ENCODE results near the gene PLK1. TPM values are rescaled to one million over a fixed set of nuclear protein-coding genes. Genes with fewer than 3 reads are reported as not detected.
A peak's percentile ranks its signal among the peaks of the same experiment; 100 is the strongest.

Gene PLK1
- total and polyA plus RNA-seq, 2 of the 13 experiments (the other 11 are each of a cell fraction or from before 2014, with no cell fraction given), result 71.5 to 76.3 TPM

DNA sequence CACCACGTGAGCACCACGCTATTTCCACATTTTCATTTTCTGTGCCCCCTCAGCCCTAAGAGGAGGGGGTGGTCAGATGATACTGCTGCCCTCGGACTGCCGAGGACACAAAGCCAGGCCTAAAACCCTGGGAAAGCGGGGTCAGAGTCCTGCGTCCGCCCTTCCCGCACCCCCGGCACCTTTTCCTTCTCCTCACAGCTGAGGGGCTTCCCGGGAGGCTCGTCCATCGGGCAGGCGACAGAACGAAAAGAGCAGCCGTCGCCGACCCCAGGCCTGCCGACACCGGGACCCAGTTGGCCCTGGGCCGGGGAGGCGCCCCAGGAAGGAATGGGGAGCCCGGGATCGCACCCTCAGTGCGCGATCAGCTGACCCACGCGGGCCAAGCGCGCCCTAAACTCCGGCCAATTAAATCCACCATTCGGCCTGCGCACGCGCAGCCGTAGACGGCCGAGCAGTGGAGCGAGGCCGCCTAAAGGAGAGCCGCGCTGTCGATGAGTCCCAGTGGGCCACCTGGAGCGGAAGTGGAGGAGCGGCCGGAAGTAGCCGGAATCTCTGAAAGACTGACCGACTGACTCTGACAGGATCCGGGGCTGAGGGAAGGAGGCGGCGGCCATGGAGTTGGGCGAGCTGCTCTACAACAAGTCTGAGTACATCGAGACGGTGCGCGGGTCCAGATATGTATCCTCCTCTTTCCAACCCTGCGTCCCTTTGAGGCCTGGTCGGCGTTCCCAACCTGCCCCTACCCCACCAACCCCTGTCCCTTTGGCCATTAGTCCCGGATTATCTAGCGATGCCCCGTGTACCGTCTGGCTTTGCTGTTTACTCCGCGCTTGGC is 37.5 kb upstream of the PLK1 start, which contains the start of the genes DCTN5 and PALB2 (continued):
- TF ChIP-seq, protein P1, sequence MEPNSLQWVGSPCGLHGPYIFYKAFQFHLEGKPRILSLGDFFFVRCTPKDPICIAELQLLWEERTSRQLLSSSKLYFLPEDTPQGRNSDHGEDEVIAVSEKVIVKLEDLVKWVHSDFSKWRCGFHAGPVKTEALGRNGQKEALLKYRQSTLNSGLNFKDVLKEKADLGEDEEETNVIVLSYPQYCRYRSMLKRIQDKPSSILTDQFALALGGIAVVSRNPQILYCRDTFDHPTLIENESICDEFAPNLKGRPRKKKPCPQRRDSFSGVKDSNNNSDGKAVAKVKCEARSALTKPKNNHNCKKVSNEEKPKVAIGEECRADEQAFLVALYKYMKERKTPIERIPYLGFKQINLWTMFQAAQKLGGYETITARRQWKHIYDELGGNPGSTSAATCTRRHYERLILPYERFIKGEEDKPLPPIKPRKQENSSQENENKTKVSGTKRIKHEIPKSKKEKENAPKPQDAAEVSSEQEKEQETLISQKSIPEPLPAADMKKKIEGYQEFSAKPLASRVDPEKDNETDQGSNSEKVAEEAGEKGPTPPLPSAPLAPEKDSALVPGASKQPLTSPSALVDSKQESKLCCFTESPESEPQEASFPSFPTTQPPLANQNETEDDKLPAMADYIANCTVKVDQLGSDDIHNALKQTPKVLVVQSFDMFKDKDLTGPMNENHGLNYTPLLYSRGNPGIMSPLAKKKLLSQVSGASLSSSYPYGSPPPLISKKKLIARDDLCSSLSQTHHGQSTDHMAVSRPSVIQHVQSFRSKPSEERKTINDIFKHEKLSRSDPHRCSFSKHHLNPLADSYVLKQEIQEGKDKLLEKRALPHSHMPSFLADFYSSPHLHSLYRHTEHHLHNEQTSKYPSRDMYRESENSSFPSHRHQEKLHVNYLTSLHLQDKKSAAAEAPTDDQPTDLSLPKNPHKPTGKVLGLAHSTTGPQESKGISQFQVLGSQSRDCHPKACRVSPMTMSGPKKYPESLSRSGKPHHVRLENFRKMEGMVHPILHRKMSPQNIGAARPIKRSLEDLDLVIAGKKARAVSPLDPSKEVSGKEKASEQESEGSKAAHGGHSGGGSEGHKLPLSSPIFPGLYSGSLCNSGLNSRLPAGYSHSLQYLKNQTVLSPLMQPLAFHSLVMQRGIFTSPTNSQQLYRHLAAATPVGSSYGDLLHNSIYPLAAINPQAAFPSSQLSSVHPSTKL (CRISPR knock-in tag; IDR thresholded peaks at IDR 0.05), result peak; percentile 70
- TF ChIP-seq CCAR2 (optimal IDR thresholded peaks at IDR 0.05; ENCODE audit: low read depth, low read length), result peak; percentile 34
- no peak for TF ChIP-seq ZNF530 (CRISPR knock-in tag; IDR thresholded peaks at IDR 0.05; ENCODE audit: low read depth)
- TF ChIP-seq, protein P2, sequence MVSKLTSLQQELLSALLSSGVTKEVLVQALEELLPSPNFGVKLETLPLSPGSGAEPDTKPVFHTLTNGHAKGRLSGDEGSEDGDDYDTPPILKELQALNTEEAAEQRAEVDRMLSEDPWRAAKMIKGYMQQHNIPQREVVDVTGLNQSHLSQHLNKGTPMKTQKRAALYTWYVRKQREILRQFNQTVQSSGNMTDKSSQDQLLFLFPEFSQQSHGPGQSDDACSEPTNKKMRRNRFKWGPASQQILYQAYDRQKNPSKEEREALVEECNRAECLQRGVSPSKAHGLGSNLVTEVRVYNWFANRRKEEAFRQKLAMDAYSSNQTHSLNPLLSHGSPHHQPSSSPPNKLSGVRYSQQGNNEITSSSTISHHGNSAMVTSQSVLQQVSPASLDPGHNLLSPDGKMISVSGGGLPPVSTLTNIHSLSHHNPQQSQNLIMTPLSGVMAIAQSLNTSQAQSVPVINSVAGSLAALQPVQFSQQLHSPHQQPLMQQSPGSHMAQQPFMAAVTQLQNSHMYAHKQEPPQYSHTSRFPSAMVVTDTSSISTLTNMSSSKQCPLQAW (CRISPR knock-in tag; IDR thresholded peaks at IDR 0.05), result peak; percentile 96
- peak; percentile 95 for TF ChIP-seq ZNF749 (CRISPR knock-in tag; IDR thresholded peaks at IDR 0.05; ENCODE audit: borderline replicate concordance)
- TF ChIP-seq ZNF335 (CRISPR knock-in tag; IDR thresholded peaks at IDR 0.05), result peak; percentile 89
- TF ChIP-seq, protein P3, sequence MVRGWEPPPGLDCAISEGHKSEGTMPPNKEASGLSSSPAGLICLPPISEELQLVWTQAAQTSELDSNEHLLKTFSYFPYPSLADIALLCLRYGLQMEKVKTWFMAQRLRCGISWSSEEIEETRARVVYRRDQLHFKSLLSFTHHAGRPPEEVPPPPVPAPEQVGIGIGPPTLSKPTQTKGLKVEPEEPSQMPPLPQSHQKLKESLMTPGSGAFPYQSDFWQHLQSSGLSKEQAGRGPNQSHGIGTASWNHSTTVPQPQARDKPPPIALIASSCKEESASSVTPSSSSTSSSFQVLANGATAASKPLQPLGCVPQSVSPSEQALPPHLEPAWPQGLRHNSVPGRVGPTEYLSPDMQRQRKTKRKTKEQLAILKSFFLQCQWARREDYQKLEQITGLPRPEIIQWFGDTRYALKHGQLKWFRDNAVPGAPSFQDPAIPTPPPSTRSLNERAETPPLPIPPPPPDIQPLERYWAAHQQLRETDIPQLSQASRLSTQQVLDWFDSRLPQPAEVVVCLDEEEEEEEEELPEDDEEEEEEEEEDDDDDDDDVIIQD (CRISPR knock-in tag; IDR thresholded peaks at IDR 0.05; ENCODE audit: low read depth), result 0 out of 2 replicates have a peak, but pooled peaks have one; percentile 41
- TF ChIP-seq IRX3 (CRISPR knock-in tag; IDR thresholded peaks at IDR 0.05; ENCODE audit: borderline replicate concordance, low read depth), result peak; percentile 97
- TF ChIP-seq, protein P4, sequence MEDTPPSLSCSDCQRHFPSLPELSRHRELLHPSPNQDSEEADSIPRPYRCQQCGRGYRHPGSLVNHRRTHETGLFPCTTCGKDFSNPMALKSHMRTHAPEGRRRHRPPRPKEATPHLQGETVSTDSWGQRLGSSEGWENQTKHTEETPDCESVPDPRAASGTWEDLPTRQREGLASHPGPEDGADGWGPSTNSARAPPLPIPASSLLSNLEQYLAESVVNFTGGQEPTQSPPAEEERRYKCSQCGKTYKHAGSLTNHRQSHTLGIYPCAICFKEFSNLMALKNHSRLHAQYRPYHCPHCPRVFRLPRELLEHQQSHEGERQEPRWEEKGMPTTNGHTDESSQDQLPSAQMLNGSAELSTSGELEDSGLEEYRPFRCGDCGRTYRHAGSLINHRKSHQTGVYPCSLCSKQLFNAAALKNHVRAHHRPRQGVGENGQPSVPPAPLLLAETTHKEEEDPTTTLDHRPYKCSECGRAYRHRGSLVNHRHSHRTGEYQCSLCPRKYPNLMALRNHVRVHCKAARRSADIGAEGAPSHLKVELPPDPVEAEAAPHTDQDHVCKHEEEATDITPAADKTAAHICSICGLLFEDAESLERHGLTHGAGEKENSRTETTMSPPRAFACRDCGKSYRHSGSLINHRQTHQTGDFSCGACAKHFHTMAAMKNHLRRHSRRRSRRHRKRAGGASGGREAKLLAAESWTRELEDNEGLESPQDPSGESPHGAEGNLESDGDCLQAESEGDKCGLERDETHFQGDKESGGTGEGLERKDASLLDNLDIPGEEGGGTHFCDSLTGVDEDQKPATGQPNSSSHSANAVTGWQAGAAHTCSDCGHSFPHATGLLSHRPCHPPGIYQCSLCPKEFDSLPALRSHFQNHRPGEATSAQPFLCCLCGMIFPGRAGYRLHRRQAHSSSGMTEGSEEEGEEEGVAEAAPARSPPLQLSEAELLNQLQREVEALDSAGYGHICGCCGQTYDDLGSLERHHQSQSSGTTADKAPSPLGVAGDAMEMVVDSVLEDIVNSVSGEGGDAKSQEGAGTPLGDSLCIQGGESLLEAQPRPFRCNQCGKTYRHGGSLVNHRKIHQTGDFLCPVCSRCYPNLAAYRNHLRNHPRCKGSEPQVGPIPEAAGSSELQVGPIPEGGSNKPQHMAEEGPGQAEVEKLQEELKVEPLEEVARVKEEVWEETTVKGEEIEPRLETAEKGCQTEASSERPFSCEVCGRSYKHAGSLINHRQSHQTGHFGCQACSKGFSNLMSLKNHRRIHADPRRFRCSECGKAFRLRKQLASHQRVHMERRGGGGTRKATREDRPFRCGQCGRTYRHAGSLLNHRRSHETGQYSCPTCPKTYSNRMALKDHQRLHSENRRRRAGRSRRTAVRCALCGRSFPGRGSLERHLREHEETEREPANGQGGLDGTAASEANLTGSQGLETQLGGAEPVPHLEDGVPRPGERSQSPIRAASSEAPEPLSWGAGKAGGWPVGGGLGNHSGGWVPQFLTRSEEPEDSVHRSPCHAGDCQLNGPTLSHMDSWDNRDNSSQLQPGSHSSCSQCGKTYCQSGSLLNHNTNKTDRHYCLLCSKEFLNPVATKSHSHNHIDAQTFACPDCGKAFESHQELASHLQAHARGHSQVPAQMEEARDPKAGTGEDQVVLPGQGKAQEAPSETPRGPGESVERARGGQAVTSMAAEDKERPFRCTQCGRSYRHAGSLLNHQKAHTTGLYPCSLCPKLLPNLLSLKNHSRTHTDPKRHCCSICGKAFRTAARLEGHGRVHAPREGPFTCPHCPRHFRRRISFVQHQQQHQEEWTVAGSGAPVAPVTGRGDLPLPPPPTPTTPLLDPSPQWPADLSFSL (CRISPR knock-in tag; IDR thresholded peaks at IDR 0.05), result 0 out of 2 replicates have a peak, but pooled peaks have one; percentile 13
- no peak for TF ChIP-seq NFIB (CRISPR knock-in tag; IDR thresholded peaks at IDR 0.05; ENCODE audit: borderline replicate concordance)
- TF ChIP-seq, protein P5, sequence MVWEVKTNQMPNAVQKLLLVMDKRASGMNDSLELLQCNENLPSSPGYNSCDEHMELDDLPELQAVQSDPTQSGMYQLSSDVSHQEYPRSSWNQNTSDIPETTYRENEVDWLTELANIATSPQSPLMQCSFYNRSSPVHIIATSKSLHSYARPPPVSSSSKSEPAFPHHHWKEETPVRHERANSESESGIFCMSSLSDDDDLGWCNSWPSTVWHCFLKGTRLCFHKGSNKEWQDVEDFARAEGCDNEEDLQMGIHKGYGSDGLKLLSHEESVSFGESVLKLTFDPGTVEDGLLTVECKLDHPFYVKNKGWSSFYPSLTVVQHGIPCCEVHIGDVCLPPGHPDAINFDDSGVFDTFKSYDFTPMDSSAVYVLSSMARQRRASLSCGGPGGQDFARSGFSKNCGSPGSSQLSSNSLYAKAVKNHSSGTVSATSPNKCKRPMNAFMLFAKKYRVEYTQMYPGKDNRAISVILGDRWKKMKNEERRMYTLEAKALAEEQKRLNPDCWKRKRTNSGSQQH (CRISPR knock-in tag; IDR thresholded peaks at IDR 0.05; ENCODE audit: low read depth), result peak; percentile 98
- peak; percentile 64; the same call in 1 of the 2 replicates for TF ChIP-seq KLF6 (CRISPR knock-in tag; IDR thresholded peaks at IDR 0.05)

Data from HepG2 (cell line).